HG03175 (cell line): ENCODE results near the gene LRMDA.
"Not testable (repeated sequence)": the region's sequence is repeated elsewhere in the genome, so short reads cannot be mapped to it uniquely, and the experiment has no call there.

ENCODE experiments used
- ATAC-seq: cut with Tn5 transposase; IDR thresholded peaks from one replicate; pipeline ENCODE4 v1.9.1; 2021; ENCODE audit warnings: mild to moderate bottlenecking, moderate library complexity; ENCODE audit not compliant: unreplicated experiment

The LRMDA gene

DNA sequence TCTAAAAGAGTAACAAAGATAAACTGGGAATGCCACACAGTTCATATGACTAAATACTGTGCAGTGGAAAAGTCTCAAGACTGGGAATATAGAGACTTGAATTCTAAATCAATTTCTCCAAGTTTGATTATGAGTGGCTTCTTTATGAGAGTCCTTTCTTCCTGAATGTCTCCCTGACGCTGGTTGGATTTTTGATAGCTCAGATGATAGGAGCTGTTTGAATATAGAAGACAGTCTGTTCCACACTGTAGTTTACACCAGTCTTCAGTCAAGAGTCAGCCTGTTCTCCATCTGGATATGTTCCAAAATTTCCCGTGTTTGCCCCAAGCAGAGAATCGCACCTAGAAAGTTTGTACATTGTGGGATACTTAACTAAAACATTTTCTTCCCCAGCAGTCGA is 173.7 kb downstream of the LRMDA start:
- no peak for ATAC-seq

GRCh38 chr10:75605795-75606194 is 174.4 kb downstream of the LRMDA start:
- not testable (repeated sequence) for ATAC-seq

DNA sequence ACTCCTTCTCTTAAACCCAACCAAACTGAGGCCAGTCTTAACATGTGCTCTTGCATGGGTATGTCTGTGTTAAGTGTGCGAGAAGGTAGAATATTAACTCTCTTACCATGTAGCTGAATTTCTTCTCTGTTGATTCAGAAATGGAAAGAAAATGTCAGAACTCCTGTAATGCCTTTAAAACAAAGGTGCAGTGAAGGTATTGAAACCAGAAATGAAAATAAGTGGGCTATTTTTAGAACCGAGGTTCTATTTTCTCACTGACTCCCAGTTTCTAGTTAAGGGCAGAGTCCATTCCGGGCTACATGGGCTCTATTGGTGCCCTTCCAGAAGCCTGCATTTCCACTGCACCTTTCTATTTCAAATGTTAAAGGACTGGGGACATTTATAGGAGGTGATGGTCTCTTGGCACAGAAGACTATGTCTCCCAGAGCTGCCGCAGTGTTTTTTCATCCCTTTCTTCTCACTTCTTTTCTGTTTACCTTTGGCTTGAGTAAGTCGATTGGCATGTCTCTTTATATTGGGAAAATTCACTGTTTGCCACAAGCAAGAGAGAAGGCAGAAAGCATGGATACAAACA is 174.9 kb downstream of the LRMDA start:
- peak; percentile 75 for ATAC-seq

DNA sequence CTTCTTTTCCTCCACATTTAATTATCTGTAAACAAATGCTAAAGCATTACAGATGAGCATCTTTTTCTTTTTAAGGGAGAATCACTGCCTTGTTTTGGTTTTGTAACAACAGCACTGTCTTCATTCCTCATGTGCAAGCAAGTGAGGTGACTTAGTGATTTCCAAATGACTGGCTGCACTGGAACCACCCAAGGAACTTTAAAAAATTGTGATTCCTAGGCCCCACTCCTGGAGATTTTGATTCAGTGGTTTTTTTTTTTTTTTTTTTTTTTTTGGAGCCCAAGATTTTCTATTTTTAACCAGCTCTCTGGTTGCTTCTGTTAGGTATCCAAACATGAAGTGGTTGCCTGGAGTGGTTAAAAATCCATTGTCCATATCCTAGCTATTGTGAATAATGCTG is 176.2 kb downstream of the LRMDA start:
- no peak for ATAC-seq

GRCh38 chr10:75610183-75610582 is 178.8 kb downstream of the LRMDA start:
- ATAC-seq, result no peak

- ATAC-seq, result peak; percentile 60
These were observed 180.0 kb downstream of the LRMDA start for GRCh38 chr10:75611172-75611992.

DNA sequence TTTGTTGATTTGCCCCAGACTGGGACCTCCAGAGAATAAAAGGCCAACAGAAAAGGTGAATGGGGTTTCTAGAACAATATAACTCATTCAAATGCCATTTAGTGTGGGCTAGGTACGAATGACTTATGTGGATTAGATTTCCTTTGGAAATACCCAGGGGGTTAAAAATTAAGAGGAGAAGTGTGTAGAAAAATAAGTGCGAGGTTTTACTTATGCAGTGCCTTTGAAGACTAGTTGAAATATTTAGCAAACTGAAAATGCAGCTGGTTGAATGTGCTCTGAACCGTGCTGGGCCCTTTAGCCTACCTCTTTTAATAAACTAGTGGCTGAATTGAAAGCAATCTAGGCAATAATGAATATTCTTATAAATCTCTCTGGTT is 180.6 kb downstream of the LRMDA start:
- peak; percentile 14 for ATAC-seq

DNA sequence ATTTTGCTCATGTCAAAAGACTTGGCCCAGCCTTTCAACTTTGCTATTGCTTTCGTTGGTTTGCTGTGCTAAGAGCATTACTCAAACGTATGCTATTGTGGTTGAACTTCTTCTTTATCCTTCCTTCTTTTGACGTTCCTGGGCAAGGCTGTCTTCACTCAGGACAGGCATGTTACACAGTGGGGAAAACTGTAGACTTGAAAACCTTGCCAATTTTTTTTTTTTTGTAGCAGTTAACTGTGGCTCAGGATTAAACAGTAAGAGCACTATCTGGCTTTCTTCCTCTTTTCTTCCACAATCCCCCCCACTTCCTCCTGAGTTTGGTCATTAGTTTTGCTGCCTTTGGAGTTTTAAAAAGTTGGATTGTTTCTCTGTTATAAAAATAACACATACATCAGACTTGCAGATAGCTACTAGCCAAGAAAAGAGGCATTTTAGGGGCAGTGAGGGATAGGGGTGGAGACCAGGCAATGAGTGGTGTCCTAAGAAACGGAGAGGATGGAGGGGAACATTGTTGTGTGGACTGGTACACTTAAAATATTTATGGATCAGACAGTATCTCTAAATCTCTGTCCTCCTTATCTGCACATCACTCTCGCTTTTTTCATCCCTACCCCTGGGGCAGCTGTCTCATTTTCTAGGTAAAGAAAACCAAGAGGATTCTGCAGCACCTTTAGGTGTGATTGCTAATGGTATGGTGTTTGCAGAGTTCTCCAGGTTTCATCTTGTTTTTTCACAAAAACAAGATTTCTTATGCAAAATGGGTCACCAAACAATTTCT is 181.7 kb downstream of the LRMDA start:
- ATAC-seq, result no peak

GRCh38 chr10:75613685-75614504 is 182.5 kb downstream of the LRMDA start:
- ATAC-seq, result peak; percentile 44

GRCh38 chr10:75616076-75616475 is 184.7 kb downstream of the LRMDA start:
- ATAC-seq, result no peak

- no peak for ATAC-seq
These were observed 185.6 kb downstream of the LRMDA start for GRCh38 chr10:75616874-75617478.

DNA sequence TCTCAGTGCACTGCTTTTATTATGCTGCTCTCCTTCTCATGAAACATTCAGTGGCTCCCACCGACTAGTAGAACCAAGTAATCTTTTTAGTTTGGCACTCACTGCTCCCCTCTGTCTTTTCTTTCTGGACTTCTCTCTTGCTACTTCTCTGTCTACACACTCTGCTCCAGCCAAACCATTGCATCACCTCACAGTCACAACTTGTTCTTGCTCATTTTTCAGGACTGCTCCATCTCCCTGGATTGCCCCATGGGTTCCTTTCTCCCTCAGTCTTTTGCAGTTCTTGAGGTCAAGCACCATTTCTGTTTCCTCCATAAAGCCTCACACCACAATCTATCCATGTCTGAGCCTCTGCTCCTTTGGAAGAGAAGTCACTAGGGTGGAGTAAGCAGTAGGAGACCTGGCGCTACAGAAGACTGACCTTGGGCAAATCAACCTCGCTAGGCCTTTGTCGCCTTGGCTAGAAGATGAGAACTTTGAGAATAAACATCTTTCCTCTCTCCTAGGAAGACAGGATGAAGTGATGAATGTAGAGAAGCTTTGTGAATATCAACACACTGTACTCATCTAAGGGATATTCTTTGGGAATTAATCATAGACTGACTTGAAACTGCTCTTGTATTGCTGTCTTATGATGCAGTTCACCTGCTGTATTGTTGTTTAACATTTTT is 186.2 kb downstream of the LRMDA start:
- no peak for ATAC-seq

- no peak for ATAC-seq
These were observed 188.2 kb downstream of the LRMDA start for GRCh38 chr10:75619635-75620034.

GRCh38 chr10:75620356-75620755 is 188.9 kb downstream of the LRMDA start:
- ATAC-seq, result no peak

DNA sequence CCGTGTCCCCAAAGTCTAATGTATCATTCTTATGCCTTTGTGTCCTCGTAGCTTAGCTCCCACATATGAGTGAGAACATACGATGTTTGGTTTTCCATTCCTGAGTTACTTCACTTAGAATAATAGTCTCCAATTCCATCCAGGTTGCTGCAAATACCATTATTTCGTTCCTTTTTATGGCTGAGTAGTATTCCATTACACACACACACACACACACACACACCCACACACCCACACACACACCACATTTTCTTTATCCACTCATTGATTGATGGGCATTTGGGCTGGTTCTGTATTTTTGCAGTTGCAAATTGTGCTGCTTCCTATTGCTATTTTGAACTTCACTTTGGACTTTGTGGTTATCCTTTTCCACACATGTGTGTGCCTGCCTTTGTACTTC is 189.6 kb downstream of the LRMDA start:
- ATAC-seq, result not testable (repeated sequence)

DNA sequence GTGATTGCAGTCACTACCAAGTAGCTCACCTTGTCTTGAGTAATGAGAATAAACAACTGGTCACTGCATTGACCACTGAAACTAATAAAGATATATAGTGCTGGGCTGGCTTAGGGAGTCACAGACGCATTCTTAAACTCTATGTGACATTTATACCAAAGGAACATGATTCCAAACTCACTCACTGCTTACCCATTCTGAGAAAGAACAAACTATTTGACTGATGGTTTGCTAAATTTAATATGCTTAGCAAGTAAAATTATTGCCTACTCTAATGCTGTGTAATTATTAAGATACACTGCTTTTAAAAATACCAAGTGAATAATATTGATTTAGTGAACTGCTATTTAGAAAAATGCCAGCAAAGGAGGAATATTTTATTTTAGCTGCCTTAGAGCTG is 191.1 kb downstream of the LRMDA start:
- ATAC-seq, result no peak

DNA sequence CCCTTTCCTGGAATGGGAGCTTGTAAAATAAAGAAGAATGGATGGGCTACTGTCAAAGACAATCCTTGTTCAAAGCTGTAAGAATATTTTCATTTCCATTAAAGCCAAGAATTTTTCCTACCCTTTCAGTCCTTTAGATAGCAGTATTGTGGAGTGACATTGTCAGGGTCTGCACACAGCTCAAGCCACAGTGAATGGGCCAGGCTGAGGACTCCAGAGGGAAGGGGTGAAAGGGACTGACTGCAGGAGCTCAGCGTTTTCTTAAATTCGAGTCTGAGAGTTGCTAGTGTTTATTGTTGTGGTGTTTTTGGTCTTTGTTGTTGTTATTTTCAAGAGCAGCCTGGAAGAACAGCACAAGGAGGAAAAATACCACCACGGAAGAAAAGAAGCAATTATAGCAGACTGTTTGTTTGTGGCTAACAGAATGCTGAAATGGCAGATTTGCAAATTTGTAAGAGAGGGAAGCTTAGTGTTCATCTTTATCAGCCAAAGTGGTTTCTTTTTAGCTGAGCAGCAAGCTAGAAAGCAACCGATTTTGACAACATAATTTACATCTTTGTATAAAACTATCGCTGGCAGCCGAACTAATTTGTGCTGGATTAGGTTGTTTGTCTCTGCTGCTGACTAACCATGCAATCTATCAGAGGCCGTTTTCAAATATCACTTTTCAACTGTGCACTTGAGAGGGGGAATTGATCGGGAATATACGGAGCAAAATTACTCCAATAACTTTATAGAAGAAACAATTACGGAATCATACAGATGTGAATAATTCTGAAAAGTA is 192.1 kb downstream of the LRMDA start:
- ATAC-seq, result no peak

DNA sequence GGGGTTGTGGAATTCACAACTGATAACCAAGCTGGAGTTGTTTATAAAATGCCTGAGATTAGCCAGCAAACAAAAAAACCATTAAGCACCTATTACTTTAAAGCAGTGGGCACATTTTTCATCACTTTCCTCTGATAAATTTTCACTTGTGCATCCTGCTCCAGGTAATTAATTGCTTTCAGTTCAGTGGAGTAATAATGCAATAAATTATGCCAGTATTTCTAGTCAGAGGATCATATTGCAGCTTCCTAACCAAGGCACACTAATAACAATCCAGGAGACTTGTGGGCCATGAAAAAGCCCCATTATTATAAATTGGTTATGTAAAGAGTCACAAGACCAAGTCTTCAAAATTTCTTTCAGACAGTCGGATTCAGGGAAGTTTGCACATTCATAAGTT is 193.2 kb downstream of the LRMDA start:
- ATAC-seq, result no peak

- no peak for ATAC-seq
These were observed 199.3 kb downstream of the LRMDA start for GRCh38 chr10:75630746-75631145.
